Progenitor cell of endocrine pancreas (in vitro differentiated cells): ENCODE results near the gene RBM44. TPM values are rescaled to one million over a fixed set of nuclear protein-coding genes. Genes with fewer than 3 reads are reported as not detected.
A peak's percentile ranks its signal among the peaks of the same experiment; 100 is the strongest.

Experiments
- DNase-seq: peaks from one replicate; pipeline ENCODE4 v3.0.0; 2021; ENCODE audit warnings: low spot score; ENCODE audit not compliant: unreplicated experiment
- H3K27ac Mint-ChIP-seq: 2 replicates; pipeline ENCODE4 v1.8.0; 2021; ENCODE audit warnings: mild to moderate bottlenecking, moderate library complexity, mixed read lengths
- H3K27me3 Mint-ChIP-seq: 2 replicates; pipeline ENCODE4 v1.8.0; 2021; ENCODE audit warnings: mixed read lengths
- H3K36me3 Mint-ChIP-seq: 2 replicates; pipeline ENCODE4 v1.8.0; 2022; ENCODE audit warnings: mixed read lengths; ENCODE audit not compliant: insufficient read depth
- H3K4me1 Mint-ChIP-seq: 2 replicates; pipeline ENCODE4 v1.8.0; 2021; ENCODE audit warnings: low read depth, mixed read lengths
- H3K4me3 Mint-ChIP-seq: 2 replicates; pipeline ENCODE4 v1.8.0; 2021; ENCODE audit warnings: low read depth, mild to moderate bottlenecking, moderate library complexity, mixed read lengths
- H3K9me3 Mint-ChIP-seq: 2 replicates; pipeline ENCODE4 v1.8.0; 2021; ENCODE audit warnings: low read depth, mixed read lengths
- CTCF ChIP-seq: fragments of 200-600 bp; sonication (generic); IDR thresholded peaks from one replicate; pipeline ENCODE4 v1.5.0; 2021; ENCODE audit warnings: antibody characterized with exemption, mild to moderate bottlenecking; ENCODE audit not compliant: unreplicated experiment
- total RNA-seq: library from RNA; stranded (reverse); gene quantifications from 2 replicates; pipeline ENCODE4 v1.2.1, GENCODE V29; 2021

Gene RBM44
- total RNA-seq, 1 donor from 2014 or later: 0.81 TPM

- Mint-ChIP-seq H3K4me1 (peaks cover 2% of the 10 kb centered on the region), H3K36me3 (peaks cover 19% of the 10 kb centered on the region), H3K27me3 (no peaks in the 10 kb centered on the region), H3K27ac (no peak overlapping the region), H3K4me3 (no peak overlapping the region), H3K9me3 (peaks cover 18% of the 10 kb centered on the region)
- TF ChIP-seq CTCF: no peak
- no peak for DNase-seq
These were observed 8.2 kb upstream of the RBM44 start for GRCh38 chr2:237790353-237790752.

GRCh38 chr2:237791977-237792727, 6.4 kb upstream of the RBM44 start:
- peak; percentile 44 for TF ChIP-seq CTCF
- H3K4me3 Mint-ChIP-seq: no peak overlapping the region
- no peaks in the 10 kb centered on the region for H3K27me3 Mint-ChIP-seq
- no peak overlapping the region for H3K27ac Mint-ChIP-seq
- H3K4me1 Mint-ChIP-seq: peaks cover 2% of the 10 kb centered on the region
- H3K9me3 Mint-ChIP-seq: peaks cover 9% of the 10 kb centered on the region
- H3K36me3 Mint-ChIP-seq: peaks cover 7% of the 10 kb centered on the region
- no peak for DNase-seq

DNA sequence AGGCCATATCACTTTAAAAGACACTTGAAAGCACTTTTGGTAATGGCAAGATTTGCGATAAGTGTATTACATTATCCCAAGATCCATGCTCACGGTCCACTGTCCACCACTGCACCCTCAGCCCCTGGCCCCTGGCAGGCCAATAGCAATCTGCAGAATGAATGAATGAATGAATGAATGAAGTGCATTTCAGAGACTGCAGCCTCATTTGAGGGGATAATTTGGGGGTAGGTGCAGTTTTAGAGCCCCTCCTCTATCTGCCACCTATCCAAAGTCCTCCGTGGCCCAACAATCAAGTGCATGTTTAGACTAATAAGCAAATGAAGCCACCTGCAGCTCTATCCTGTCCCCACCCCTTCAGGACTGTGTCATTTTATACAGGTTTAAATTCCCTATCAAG, 1.3 kb upstream of the RBM44 start:
- H3K9me3 Mint-ChIP-seq: peaks cover 15% of the 10 kb centered on the region
- no peak overlapping the region for H3K4me3 Mint-ChIP-seq
- no peak overlapping the region for H3K27ac Mint-ChIP-seq
- H3K36me3 Mint-ChIP-seq: peaks cover 7% of the 10 kb centered on the region
- no peaks in the 10 kb centered on the region for H3K27me3 Mint-ChIP-seq
- no peak for TF ChIP-seq CTCF
- H3K4me1 Mint-ChIP-seq: no peaks in the 10 kb centered on the region
- no peak for DNase-seq

GRCh38 chr2:237799060-237799428, 465 bp downstream of the RBM44 start:
- no peak for DNase-seq
- Mint-ChIP-seq H3K27ac (no peak overlapping the region), H3K36me3 (peaks cover 7% of the 10 kb centered on the region), H3K27me3 (no peaks in the 10 kb centered on the region), H3K9me3 (peaks cover 12% of the 10 kb centered on the region), H3K4me1 (no peaks in the 10 kb centered on the region), H3K4me3 (no peak overlapping the region)
- no peak for TF ChIP-seq CTCF

DNA sequence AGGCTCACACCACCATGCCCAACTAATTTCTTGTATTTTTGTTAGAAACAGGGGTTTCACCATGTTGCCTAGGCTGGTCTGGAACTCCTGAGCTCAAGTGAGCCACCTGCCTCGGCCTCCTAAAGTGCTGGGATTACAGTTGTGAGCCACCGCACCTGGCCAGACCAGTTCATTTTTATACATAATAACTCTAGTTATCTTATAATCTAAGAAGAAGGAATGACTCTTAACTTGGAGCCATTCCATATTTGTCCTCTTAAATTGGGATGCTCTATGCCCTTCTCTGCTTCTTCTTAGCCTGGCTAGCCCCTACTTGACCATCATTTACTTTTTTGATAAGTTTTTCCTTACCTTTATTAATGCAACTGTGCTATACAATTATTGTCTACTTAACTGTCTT, 2.9 kb downstream of the RBM44 start:
- DNase-seq: no peak
- Mint-ChIP-seq H3K4me3 (no peak overlapping the region), H3K4me1 (no peaks in the 10 kb centered on the region), H3K9me3 (peaks cover 12% of the 10 kb centered on the region), H3K27me3 (no peaks in the 10 kb centered on the region), H3K36me3 (peaks cover 7% of the 10 kb centered on the region), H3K27ac (no peak overlapping the region)
- TF ChIP-seq CTCF: no peak
